HG02623 (cell line): ENCODE results near the gene ARHGAP29.
"Not testable (repeated sequence)": the region's sequence is repeated elsewhere in the genome, so short reads cannot be mapped to it uniquely, and the experiment has no call there.

ENCODE experiments used
- ATAC-seq: cut with Tn5 transposase; IDR thresholded peaks from one replicate; pipeline ENCODE4 v1.9.1; 2021; ENCODE audit warnings: moderate library complexity; ENCODE audit not compliant: unreplicated experiment

ARHGAP29 gene

GRCh38 chr1:94183197-94183815 lies 54.1 kb downstream of the ARHGAP29 start:
- ATAC-seq, result no peak

GRCh38 chr1:94182191-94182590 lies 55.2 kb downstream of the ARHGAP29 start:
- ATAC-seq, result no peak

- ATAC-seq, result no peak
These were observed 56.7 kb downstream of the ARHGAP29 start for GRCh38 chr1:94180650-94181049.

- ATAC-seq, result no peak
These were observed 58.5 kb downstream of the ARHGAP29 start for GRCh38 chr1:94178901-94179300.

GRCh38 chr1:94169126-94169525 lies 68.3 kb downstream of the ARHGAP29 start:
- no peak for ATAC-seq

GRCh38 chr1:94165843-94166242 lies 71.5 kb downstream of the ARHGAP29 start:
- no peak for ATAC-seq

GRCh38 chr1:94164885-94165284 lies 72.5 kb downstream of the ARHGAP29 start:
- not testable (repeated sequence) for ATAC-seq

GRCh38 chr1:94164121-94164520 lies 73.3 kb downstream of the ARHGAP29 start:
- not testable (repeated sequence) for ATAC-seq

- not testable (repeated sequence) for ATAC-seq
These were observed 74.1 kb downstream of the ARHGAP29 start for GRCh38 chr1:94163249-94163648.

GRCh38 chr1:94160811-94161210 lies 76.6 kb downstream of the ARHGAP29 start:
- ATAC-seq, result no peak

- no peak for ATAC-seq
These were observed 81.2 kb downstream of the ARHGAP29 start for GRCh38 chr1:94156096-94156625.

GRCh38 chr1:94154989-94155388 lies 82.4 kb downstream of the ARHGAP29 start:
- ATAC-seq, result no peak

GRCh38 chr1:94153133-94153532 lies 84.3 kb downstream of the ARHGAP29 start:
- no peak for ATAC-seq

- not testable (repeated sequence) for ATAC-seq
These were observed 88.2 kb downstream of the ARHGAP29 start for GRCh38 chr1:94149166-94149565.

GRCh38 chr1:94146273-94146672 lies 91.1 kb downstream of the ARHGAP29 start:
- no peak for ATAC-seq

- ATAC-seq, result no peak
These were observed 92.5 kb downstream of the ARHGAP29 start for GRCh38 chr1:94144836-94145235.

- no peak for ATAC-seq
These were observed 93.6 kb downstream of the ARHGAP29 start for GRCh38 chr1:94143809-94144176.

- no peak for ATAC-seq
These were observed 94.1 kb downstream of the ARHGAP29 start for GRCh38 chr1:94143173-94143808.

- ATAC-seq, result no peak
These were observed 94.8 kb downstream of the ARHGAP29 start for GRCh38 chr1:94142583-94142982.

GRCh38 chr1:94142022-94142421 lies 95.4 kb downstream of the ARHGAP29 start:
- no peak for ATAC-seq

- no peak for ATAC-seq
These were observed 105.3 kb downstream of the ARHGAP29 start for GRCh38 chr1:94132111-94132510.

GRCh38 chr1:94130851-94131595 lies 106.4 kb downstream of the ARHGAP29 start:
- no peak for ATAC-seq
